ENCODE measurements around the gene GJB4.
"Not testable (repeated sequence)": the region's sequence is repeated elsewhere in the genome, so short reads cannot be mapped to it uniquely, and the experiment has no call there.

GJB4 gene

GRCh38 chr1:34730485-34730884, 29.1 kb upstream of the GJB4 start:
- no peak for DNase-seq (ENCODE audit: low read depth in 1 of 2, low spot score in 1 of 2)
- TF ChIP-seq SPI1 (IDR thresholded peaks at IDR 0.05; ENCODE audit: borderline replicate concordance, low read depth) (no peak), REST (IDR thresholded peaks at IDR 0.05; ENCODE audit: insufficient replicate concordance, low read depth) (no peak), GABPA (IDR thresholded peaks at IDR 0.05; ENCODE audit: low read depth) (no peak), POLR2AphosphoS5 (IDR thresholded peaks at IDR 0.05; ENCODE audit: low read depth) (no peak)
- TF ChIP-seq, protein P1, sequence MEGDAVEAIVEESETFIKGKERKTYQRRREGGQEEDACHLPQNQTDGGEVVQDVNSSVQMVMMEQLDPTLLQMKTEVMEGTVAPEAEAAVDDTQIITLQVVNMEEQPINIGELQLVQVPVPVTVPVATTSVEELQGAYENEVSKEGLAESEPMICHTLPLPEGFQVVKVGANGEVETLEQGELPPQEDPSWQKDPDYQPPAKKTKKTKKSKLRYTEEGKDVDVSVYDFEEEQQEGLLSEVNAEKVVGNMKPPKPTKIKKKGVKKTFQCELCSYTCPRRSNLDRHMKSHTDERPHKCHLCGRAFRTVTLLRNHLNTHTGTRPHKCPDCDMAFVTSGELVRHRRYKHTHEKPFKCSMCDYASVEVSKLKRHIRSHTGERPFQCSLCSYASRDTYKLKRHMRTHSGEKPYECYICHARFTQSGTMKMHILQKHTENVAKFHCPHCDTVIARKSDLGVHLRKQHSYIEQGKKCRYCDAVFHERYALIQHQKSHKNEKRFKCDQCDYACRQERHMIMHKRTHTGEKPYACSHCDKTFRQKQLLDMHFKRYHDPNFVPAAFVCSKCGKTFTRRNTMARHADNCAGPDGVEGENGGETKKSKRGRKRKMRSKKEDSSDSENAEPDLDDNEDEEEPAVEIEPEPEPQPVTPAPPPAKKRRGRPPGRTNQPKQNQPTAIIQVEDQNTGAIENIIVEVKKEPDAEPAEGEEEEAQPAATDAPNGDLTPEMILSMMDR (IDR thresholded peaks at IDR 0.05; ENCODE audit: insufficient read depth, low read length): no peak
- Histone ChIP-seq H3K27ac (replicated peaks) (no peak overlapping the region), H3K27me3 (ENCODE audit: insufficient read depth, poor library complexity, severe bottlenecking) (no peaks in the 10 kb centered on the region), H3K4me3 (replicated peaks; ENCODE audit: insufficient read depth, low read length) (no peak overlapping the region)

DNA sequence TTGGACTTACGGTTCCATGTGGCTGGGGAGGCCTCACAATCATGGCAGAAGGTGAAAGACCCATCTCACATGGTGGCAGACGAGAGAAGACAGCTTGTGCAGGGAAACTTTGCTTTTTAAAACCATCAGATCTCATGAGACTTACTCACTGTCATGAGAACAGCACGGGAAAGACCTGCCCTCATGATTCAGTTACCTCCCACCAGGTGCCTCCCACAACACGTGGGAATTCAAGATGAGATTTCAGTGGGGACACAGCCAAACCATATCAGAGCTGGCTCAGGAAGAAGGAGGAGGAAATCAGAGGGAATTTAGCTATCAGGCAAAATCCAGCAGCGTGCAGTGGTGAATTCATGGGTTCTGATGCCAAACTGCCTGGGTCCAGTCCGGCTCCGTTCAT, 26.7 kb upstream of the GJB4 start:
- H3K27me3 ChIP-seq (ENCODE audit: insufficient read depth, poor library complexity, severe bottlenecking); DNase-seq (ENCODE audit: low read depth in 1 of 2, low spot score in 1 of 2); H3K27ac ChIP-seq (replicated peaks); H3K4me3 ChIP-seq (replicated peaks; ENCODE audit: insufficient read depth, low read length): not testable (repeated sequence)

DNA sequence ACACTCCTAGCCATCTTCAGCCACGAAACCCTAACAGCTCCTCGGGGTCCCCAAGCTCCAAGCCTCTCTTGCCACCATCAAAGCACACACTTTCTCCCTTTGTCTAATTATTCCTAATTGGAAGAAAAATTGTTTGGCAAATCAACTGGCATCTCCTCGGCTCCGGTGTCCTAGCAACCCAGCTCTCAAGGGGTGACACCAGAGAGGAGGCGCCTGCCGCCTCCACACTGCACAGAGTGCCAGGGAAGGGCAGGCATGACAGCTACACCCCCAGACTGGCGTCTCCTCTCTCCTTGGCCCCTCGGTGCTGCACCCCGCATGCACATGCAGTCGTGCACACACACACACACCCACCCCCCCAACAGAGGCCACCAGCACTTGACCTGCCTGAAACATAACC, 22.8 kb upstream of the GJB4 start:
- no peaks in the 10 kb centered on the region for H3K27me3 ChIP-seq (ENCODE audit: insufficient read depth, poor library complexity, severe bottlenecking)
- no peak for DNase-seq (ENCODE audit: low read depth in 1 of 2, low spot score in 1 of 2)
- TF ChIP-seq POLR2AphosphoS5 (IDR thresholded peaks at IDR 0.05; ENCODE audit: low read depth) (no peak), REST (IDR thresholded peaks at IDR 0.05; ENCODE audit: insufficient replicate concordance, low read depth) (no peak), GABPA (IDR thresholded peaks at IDR 0.05; ENCODE audit: low read depth) (no peak), SPI1 (IDR thresholded peaks at IDR 0.05; ENCODE audit: borderline replicate concordance, low read depth) (no peak)
- TF ChIP-seq, protein P1 (IDR thresholded peaks at IDR 0.05; ENCODE audit: insufficient read depth, low read length): no peak

DNA sequence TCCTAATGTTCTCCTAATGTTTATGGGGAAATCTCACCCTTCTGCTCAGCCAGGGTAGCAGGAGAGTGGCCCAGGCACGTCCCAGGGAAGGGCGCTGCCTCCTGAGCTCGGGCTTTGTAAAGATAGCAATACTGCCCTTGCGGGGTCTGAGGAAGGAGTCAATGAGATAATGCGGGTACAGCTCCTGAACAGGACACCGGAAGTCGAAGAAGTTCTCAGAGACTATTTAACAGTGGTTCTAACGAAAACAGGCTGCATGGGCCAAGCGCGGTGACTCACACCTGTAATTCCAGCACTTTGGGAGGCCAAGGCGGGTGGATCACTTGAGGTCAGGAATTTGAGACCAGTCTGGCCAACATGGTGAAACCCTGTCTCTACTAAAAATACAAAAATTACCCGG, 22.3 kb upstream of the GJB4 start:
- H3K4me3 ChIP-seq (replicated peaks; ENCODE audit: insufficient read depth, low read length); H3K27ac ChIP-seq (replicated peaks); DNase-seq (ENCODE audit: low read depth in 1 of 2, low spot score in 1 of 2); H3K27me3 ChIP-seq (ENCODE audit: insufficient read depth, poor library complexity, severe bottlenecking): not testable (repeated sequence)

More for the DNA sequence above, 22.8 kb upstream of the GJB4 start:
- Histone ChIP-seq H3K4me3 (replicated peaks; ENCODE audit: insufficient read depth, low read length) (no peak overlapping the region), H3K27ac (replicated peaks) (no peak overlapping the region)

DNA sequence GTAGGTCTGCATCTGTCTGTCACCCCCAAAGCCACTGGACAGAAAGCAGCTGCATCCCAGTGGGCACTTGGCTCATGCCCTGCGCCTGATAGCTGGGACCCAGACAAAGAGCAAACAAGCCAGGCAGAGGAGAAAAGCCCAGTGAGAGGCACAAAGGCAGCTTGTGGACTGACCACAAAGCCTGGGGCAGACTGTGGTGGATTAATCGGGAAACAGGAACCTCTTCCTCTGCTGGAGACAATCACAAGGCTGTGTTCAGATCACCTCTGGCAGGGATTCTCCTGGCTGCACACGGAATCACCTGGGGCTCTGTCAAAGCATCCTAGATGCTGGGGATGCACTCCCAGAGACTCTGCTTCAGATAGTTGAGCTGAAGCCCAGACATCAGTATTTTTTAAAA, 19.9 kb upstream of the GJB4 start:
- TF ChIP-seq POLR2AphosphoS5 (IDR thresholded peaks at IDR 0.05; ENCODE audit: low read depth): no peak
- TF ChIP-seq, protein P1 (IDR thresholded peaks at IDR 0.05; ENCODE audit: insufficient read depth, low read length): no peak
- TF ChIP-seq GABPA (IDR thresholded peaks at IDR 0.05; ENCODE audit: low read depth): no peak
- no peak for DNase-seq (ENCODE audit: low read depth in 1 of 2, low spot score in 1 of 2)
- Histone ChIP-seq H3K4me3 (replicated peaks; ENCODE audit: insufficient read depth, low read length) (no peak overlapping the region), H3K27me3 (ENCODE audit: insufficient read depth, poor library complexity, severe bottlenecking) (no peaks in the 10 kb centered on the region), H3K27ac (replicated peaks) (no peak overlapping the region)
